ENCODE results near the gene SLC16A3. TPM values are rescaled to one million over a fixed set of nuclear protein-coding genes. Genes with fewer than 3 reads are reported as not detected.
A peak's percentile ranks its signal among the peaks of the same experiment; 100 is the strongest.
"Not testable (repeated sequence)": the region's sequence is repeated elsewhere in the genome, so short reads cannot be mapped to it uniquely, and the experiment has no call there.

The SLC16A3 gene
- total and polyA plus RNA-seq, 2 of the 4 experiments (the other 2 are of a cell fraction) = 49.1 to 181 TPM

DNA sequence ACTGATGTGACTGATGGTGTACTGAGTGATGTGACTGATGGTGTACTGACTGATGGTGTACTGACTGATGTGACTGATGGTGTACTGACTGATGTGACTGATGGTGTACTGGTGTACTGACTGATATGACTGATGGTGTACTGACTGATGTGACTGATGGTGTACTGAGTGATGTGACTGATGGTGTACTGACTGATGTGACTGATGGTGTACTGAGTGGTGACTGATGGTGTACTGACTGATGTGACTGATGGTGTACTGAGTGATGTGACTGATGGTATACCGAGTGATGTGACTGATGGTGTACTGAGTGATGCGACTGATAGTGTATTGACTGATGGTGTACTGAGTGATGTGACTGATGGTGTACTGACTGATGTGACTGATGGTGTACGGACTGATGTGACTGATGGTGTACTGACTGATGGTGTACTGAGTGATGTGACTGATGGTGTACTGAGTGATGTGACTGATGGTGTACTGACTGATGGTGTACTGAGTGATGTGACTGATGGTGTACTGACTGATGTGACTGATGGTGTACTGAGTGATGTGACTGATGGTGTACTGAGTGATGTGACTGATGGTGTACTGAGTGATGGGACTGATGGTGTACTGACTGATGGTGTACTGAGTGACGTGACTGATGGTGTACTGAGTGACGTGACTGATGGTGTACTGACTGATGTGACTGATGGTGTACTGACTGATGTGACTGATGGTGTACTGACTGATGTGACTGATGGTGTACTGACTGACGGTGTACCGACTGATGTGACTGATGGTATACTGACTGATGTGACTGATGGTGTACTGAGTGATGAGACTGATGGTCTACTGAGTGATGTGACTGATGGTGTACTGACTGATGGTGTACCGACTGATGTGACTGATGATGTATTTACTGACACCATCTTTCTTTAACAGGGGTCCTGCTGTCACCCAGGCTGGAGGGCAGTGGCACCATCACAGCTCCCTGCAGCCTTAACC lies 31.4 kb downstream of the SLC16A3 start:
- POLR2A ChIA-PET (ENCODE audit: unreplicated experiment); H4K8ac ChIP-seq (ENCODE audit: low read depth in 2 of 2, low read length in 2 of 2); H3K27me3 ChIP-seq (ENCODE audit: control insufficient read depth, insufficient read depth, low read length); H2AK9ac ChIP-seq (replicated peaks; ENCODE audit: low read depth, low read length, poor library complexity); H3K56ac ChIP-seq (ENCODE audit: extremely low read depth, insufficient read depth, low read length); H3K23ac ChIP-seq (ENCODE audit: low read depth, low read length); in situ Hi-C loops (cut with MboI; ENCODE audit: low sequenced_read_pairs); H4K91ac ChIP-seq (ENCODE audit: insufficient read depth, low read depth, low read length); BruUV-seq (replicated peaks); H2BK5ac ChIP-seq (ENCODE audit: low read depth, low read length, poor library complexity, severe bottlenecking); H4K5ac ChIP-seq (ENCODE audit: low read depth, low read length); H2BK120ac ChIP-seq (ENCODE audit: low read depth, low read length); H3K4me3 ChIP-seq (ENCODE audit: insufficient read depth, low read depth, low read length); H3K4me2 ChIP-seq (ENCODE audit: low read depth, low read length); H3K4ac ChIP-seq (ENCODE audit: low read depth, low read length); intact Hi-C loops (cut with micrococcal nuclease); H3K18ac ChIP-seq (ENCODE audit: low read depth, low read length); H3K4me1 ChIP-seq (ENCODE audit: control insufficient read depth, insufficient read depth, low read length); H2BK15ac ChIP-seq (ENCODE audit: low read depth, low read length); DNase-seq; H3K27ac ChIP-seq (ENCODE audit: insufficient read depth, low read length); H3K9ac ChIP-seq (ENCODE audit: low read depth, low read length); dilution Hi-C loops (cut with HindIII; ENCODE audit: low sequenced_read_pairs, unreplicated experiment); ATAC-seq (ENCODE audit: low read depth); H3K9me3 ChIP-seq (ENCODE audit: control insufficient read depth, insufficient read depth, low read length); H2AFZ ChIP-seq (replicated peaks; ENCODE audit: low read length, poor library complexity); H2BK20ac ChIP-seq (ENCODE audit: low read depth, low read length); CTCF ChIA-PET; H3K14ac ChIP-seq (replicated peaks; ENCODE audit: low read depth, low read length): not testable (repeated sequence)
- WGBS, 2 experiments (ENCODE audit: extremely low coverage in 2 of 2, insufficient read length in 1 of 2) = 90% methylated on average over 7 of the region's 8 CpGs; no CpG with 5 or more reads in 1 of the 2 experiments
- Histone ChIP-seq H3K9me1 (ENCODE audit: insufficient read depth, low read length) (peaks cover 23% of the 10 kb centered on the region), H3K79me1 (ENCODE audit: low read depth in 1 of 2, low read length in 2 of 2) (peaks cover 33 to 86% of the 10 kb centered on the region in 2 experiments), H4K20me1 (ENCODE audit: insufficient read depth, low read length) (peaks cover 93% of the 10 kb centered on the region), H3K36me3 (ENCODE audit: control insufficient read depth, insufficient read depth, low read length) (peaks cover 79% of the 10 kb centered on the region), H2AK5ac (ENCODE audit: low read depth, low read length) (peak overlapping the region; percentile 4; the same call in 1 of the 2 replicates)
